ENCODE results near the gene TMTC2.

GRCh38 chr12:82810568-82810967 is 123.9 kb downstream of the TMTC2 start:
- TF ChIP-seq CTCF (IDR thresholded peaks at IDR 0.05) (no peak), POLR2A (IDR thresholded peaks at IDR 0.05) (no peak)
